GM13977 (cell line): Measurements from ENCODE around the gene ESPNL.

Experiments
- DNase-seq: peaks from one replicate; pipeline ENCODE4 v3.0.0; 2012; ENCODE audit warnings: low spot score
- in situ Hi-C: fragments of 300-500 bp; cut with MboI; formaldehyde crosslinking; loops from one replicate; pipeline ENCODE4 v1.12.0; 2022; ENCODE audit warnings: low sequenced_read_pairs, low pct_unique_long_range_greater_than_20kb, mixed read lengths, inconsistent platforms; ENCODE audit not compliant: unreplicated experiment
- TF ChIP-seq, protein P1 (sequence below): IDR thresholded peaks from 2 replicates; pipeline ENCODE4 v1.5.1; 2012; ENCODE audit warnings: mild to moderate bottlenecking, control low read depth; ENCODE audit not compliant: insufficient read depth; ENCODE audit errors: extremely low read depth, missing control alignments

The ESPNL gene

DNA sequence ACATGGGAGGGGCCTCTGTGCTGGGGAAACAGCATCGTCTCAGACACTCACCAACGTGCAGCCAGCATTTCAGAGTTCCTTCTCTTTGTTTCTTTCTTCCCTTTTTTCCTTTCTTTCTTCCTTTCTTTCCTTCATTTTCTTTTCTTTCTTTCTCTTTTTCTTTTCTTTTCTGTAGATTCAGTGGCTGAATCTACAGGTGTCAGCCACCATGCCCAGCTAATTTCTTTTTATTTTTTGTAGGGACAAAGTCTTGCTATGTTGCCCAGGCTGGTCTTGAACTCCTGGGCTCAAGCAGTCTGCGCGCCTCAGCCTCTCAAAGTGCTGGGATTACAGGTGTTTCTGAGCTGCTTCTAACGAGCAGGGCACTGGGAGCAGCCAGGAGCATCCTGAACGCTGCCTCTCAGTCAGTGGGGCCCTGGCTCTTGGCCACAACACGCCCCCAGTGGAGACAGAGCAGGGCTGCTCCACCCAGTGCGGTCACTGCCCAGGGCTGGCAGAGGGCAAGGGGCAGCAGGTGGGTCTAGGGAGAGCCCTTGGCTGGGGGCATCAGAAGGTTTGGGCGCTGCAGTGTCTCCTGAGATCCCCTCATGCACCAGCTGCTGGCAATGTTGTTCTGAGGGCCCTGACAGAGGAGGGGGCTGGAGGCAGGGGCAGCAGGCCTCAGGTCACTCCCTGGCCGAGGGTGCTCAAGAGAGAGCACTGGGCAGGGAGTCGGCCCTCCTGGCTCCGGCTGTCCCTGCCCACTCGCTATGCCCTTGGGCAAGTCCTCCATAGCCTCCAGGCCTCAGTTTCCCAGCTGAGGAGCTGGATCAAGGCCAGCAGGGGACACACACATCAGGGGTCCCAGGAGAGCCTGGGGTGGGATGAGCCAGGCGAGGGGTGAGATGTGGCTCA lies 33.6 kb downstream of the ESPNL start:
- DNase-seq = no peak
- TF ChIP-seq, protein P1, sequence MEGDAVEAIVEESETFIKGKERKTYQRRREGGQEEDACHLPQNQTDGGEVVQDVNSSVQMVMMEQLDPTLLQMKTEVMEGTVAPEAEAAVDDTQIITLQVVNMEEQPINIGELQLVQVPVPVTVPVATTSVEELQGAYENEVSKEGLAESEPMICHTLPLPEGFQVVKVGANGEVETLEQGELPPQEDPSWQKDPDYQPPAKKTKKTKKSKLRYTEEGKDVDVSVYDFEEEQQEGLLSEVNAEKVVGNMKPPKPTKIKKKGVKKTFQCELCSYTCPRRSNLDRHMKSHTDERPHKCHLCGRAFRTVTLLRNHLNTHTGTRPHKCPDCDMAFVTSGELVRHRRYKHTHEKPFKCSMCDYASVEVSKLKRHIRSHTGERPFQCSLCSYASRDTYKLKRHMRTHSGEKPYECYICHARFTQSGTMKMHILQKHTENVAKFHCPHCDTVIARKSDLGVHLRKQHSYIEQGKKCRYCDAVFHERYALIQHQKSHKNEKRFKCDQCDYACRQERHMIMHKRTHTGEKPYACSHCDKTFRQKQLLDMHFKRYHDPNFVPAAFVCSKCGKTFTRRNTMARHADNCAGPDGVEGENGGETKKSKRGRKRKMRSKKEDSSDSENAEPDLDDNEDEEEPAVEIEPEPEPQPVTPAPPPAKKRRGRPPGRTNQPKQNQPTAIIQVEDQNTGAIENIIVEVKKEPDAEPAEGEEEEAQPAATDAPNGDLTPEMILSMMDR = no peak
- in situ Hi-C loops = no loop called here

DNA sequence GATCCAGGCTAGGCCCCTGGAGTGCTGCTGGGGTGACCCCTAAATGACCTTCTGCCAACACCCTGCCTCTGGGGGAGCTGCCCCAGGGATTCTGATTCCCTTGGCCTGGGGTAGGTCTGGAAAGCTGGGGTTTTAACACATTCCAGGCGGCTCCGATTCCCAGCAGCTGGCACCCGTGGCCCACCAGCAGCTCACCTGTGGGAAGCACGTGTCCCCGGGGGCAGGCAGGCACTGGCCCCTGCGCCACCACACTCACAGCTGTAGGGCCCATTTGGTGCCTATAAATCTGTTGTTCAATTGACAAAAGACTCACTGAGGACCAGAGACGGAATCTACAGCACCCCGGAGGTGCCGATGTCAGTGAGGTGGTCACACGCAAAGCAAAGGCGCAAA lies 34.2 kb downstream of the ESPNL start:
- in situ Hi-C loops = no loop called here
- TF ChIP-seq, protein P1 = no peak
- DNase-seq = no peak

DNA sequence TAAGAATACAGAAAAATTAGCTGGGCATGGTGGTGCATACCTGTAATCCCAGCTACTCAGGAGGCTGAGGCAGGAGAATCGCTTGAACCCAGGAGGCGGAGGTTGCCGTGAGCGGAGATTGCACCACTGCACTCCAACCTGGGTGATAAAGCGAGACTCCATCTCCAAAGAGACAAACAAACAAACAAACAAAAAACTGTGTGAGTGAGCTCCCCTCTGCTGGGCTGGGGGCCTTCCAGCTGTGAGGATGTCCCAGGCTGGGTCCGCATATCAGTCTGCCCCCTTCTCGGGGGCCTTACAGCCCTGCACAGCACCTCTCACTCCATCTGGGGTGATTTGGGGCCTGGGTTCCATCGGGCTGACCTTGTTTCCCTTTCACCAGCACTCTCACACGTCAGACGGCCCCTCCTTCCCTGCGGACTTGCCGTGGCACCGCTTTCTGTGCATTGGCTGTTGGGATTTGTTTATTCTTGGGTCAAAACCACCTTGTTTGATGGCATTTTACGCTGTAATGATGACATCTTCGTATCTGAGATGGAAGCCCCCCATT lies 35.5 kb downstream of the ESPNL start:
- in situ Hi-C loops = no loop called here
- TF ChIP-seq, protein P1 = no peak
- DNase-seq = no peak

DNA sequence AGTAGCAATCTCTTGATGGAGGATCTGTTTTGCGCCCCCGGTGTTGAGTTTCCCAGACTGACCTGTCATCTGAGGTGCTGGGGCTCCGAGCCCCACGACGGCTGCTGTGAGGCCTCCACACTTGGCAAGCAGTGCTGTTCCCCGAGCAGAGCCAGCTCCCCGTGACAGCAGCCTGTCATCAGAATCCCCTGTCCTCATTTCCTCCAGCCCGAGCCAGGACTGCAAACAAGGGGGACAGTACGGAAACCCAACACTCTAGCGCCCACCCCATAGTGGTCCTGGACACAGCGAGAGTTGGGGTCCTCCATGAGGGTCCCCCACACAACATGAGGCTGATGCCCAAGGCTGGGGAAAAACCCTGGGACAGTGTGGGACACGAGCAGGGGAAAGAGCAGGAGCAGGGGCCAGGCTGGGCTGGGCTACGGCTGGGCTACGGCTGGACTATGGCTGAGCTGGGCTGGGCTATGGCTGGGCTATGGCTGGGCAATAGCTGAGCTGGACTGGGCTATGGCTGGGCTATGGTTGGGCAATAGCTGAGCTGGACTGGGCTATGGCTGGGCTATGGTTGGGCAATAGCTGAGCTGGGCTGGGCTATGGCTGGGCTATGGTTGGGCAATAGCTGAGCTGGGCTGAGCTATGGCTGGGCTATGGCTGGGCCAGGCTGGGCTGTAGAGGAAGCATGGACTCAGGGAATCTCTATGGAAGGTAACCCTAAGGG lies 36.8 kb downstream of the ESPNL start:
- in situ Hi-C loops = no loop called here
- TF ChIP-seq, protein P1 = no peak
- DNase-seq = no peak

DNA sequence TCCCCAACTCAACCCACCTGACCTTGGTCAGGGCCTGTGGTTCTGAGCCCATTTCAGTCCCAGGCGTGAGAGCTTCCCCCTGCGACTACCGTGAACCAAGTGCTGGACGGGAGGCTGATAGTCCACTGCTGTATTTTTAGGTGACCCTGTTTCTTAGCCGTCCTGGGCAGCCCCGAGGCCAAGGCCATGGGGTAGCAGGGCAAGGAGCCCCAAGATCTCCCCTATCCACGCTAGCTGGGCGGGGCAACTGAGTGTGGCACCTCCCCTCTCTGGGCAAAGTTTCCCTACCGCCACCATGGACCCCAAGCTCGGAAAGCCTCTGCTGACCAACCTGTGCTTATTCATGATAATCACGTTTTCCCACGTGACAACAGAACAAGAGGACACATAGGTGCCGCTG lies 37.7 kb downstream of the ESPNL start:
- in situ Hi-C loops = no loop called here
- TF ChIP-seq, protein P1 = no peak
- DNase-seq = no peak

DNA sequence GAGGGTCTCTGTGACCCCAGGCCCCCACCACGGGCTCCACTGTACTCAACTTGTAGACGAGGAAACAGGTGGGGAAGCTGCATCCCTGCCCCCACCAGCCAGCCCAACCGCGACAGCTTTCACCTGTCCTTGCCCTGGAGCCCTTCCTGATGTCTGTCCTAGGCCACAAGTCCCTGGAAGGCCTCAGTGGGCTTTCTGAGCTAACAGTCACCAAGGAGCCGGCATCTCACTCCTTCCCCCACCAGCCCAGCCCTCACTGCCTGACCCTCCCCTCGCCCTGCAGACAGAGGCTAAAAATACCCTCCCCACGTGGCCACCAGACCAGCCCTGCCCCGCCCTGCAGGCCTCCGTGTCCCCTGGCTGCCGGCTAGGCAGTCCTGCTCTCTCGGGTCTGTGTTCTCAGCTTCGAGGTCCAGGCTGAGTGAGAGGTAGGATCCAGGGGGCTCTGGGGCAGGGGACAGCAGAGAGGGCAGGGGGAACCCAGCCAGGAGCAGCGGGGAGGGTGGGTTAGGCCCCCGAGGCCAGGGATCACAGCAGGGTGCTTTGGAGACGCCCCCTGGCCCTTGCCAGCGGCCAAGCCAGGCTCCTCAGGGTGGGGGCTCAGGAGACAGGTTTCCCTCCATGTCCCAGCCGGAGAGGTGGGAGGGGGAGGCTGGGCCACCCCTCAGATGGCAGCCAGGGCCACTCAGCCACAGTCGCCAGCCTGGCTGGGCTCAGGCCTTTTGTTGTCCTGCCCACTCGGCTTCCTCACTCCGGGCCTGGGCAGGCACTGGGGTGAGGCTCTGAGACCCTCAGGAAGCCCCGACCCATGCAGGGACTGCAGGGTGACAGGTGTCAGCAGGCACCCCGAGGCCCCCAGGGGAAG lies 38.4 kb downstream of the ESPNL start, which contains the start of gene KLHL30:
Gene KLHL30, plus strand, starts transcription at position 338 of the 865 bp plus-strand sequence. CDS start 2,087 bp downstream, outside the sequence.
- TF ChIP-seq, protein P1 = no peak
- in situ Hi-C loops = no loop called here
- no peak for DNase-seq
